ENCODE results near the gene PLXNC1.

The PLXNC1 gene

DNA sequence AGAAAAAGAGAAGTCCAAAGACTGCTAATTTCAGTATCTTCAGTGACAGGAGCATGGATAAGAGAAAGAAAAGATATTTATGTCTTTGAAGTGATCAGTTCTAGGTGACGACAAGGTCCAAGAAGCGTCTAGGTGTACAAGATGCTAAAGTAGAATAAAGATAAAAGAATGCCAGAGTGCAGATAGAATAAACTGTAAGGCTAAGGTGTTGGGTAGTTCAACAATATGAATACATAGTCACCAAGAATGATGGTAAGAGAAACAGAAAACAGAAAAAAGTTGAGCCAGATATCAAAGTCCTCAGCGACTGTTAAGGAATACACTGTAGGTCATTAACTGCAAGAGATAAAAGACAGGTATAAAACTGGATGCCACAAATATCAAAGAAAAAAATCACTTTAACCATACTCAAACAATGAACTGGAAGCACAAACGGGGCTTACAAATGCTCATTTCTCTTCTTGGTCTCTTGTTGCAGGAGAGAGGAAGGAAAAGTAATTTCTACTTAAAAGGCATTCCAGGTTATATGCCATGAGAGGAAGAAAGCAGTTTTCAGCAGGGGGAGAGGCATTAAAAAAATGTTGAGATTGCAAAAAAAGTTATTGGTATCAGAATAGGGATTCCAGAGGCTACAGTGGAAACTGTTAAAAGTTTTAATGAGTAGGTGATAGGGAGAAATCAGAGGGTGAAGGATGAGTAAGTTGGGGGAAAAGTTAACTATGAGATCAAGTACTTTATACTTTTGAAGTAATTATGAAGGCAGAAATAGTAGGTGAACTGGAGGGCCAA is 189.8 kb downstream of the PLXNC1 start:
- no peak for DNase-seq (ENCODE audit: low read depth, low spot score)

- no peak for DNase-seq (ENCODE audit: low read depth, low spot score)
Observed at GRCh38 chr12:94340573-94340972, 192.2 kb downstream of the PLXNC1 start.

- DNase-seq (ENCODE audit: low read depth, low spot score): no peak
Observed at GRCh38 chr12:94353130-94353529, 204.8 kb downstream of the PLXNC1 start.

All from activated naive CD8-positive, alpha-beta T cell treated with anti-CD3 and anti-CD28 coated beads, Interleukin-2, amount 50 U/mL, for 16 hours (primary cell).